GM23248 (cell line): Measurements from ENCODE around the gene DPH1. TPM values are rescaled to one million over a fixed set of nuclear protein-coding genes. Genes with fewer than 3 reads are reported as not detected.

Source experiments
- DNase-seq: peaks from one replicate; pipeline ENCODE4 v3.0.0-alpha.2; 2015
- H2AFZ ChIP-seq: fragments of 200-600 bp; sonication (generic); 2 replicates; pipeline ENCODE4 v1.6.1; 2016; ENCODE audit warnings: antibody characterized with exemption
- H3F3A ChIP-seq: fragments of 200-600 bp; sonication (generic); 2 replicates; pipeline ENCODE4 v1.6.1; 2016; ENCODE audit warnings: mild to moderate bottlenecking, antibody characterized with exemption, mixed run types; ENCODE audit not compliant: insufficient read depth
- H3K27ac ChIP-seq: fragments of 200-600 bp; sonication (generic); 2 replicates; pipeline ENCODE4 v1.5.1; 2016; ENCODE audit warnings: mild to moderate bottlenecking
- H3K27me3 ChIP-seq: fragments of 200-600 bp; sonication (generic); replicated peaks from 2 replicates; pipeline ENCODE4 v1.6.1; 2016; ENCODE audit warnings: mild to moderate bottlenecking; ENCODE audit not compliant: insufficient read depth
- H3K36me3 ChIP-seq: fragments of 200-600 bp; sonication (generic); 2 replicates; pipeline ENCODE4 v1.6.1; 2016; ENCODE audit warnings: low read depth, mild to moderate bottlenecking
- H3K4me1 ChIP-seq: fragments of 200-600 bp; sonication (generic); 2 replicates; pipeline ENCODE4 v1.6.1; 2016; ENCODE audit warnings: mild to moderate bottlenecking; ENCODE audit not compliant: insufficient read depth
- H3K4me2 ChIP-seq: fragments of 200-600 bp; sonication (generic); one replicate; pipeline ENCODE4 v1.6.1; 2016; ENCODE audit warnings: mild to moderate bottlenecking; ENCODE audit not compliant: unreplicated experiment
- H3K4me3 ChIP-seq: fragments of 200-600 bp; sonication (generic); 2 replicates; pipeline ENCODE4 v1.5.1; 2016; ENCODE audit warnings: mild to moderate bottlenecking
- H3K79me2 ChIP-seq: fragments of 200-600 bp; sonication (generic); 2 replicates; pipeline ENCODE4 v1.6.1; 2016; ENCODE audit warnings: mild to moderate bottlenecking; ENCODE audit not compliant: insufficient read depth
- H3K9ac ChIP-seq: fragments of 200-600 bp; sonication (generic); 2 replicates; pipeline ENCODE4 v1.6.1; 2016; ENCODE audit warnings: mild to moderate bottlenecking
- H3K9me2 ChIP-seq: fragments of 200-600 bp; sonication (generic); 2 replicates; pipeline ENCODE4 v1.6.1; 2016; ENCODE audit warnings: mixed run types, mild to moderate bottlenecking, moderate library complexity; ENCODE audit not compliant: insufficient read depth
- H3K9me3 ChIP-seq: fragments of 200-600 bp; sonication (generic); one replicate; pipeline ENCODE4 v1.6.1; 2017; ENCODE audit warnings: low read depth
- H4K20me1 ChIP-seq: fragments of 200-600 bp; sonication (generic); 2 replicates; pipeline ENCODE4 v1.6.0; 2016; ENCODE audit not compliant: insufficient read depth
- EZH2 ChIP-seq: fragments of 200-600 bp; sonication (generic); IDR thresholded peaks from 2 replicates; pipeline ENCODE4 v1.6.1; 2018; ENCODE audit warnings: antibody characterized with exemption, mild to moderate bottlenecking; ENCODE audit not compliant: insufficient read depth, poor library complexity, severe bottlenecking
- EZH2phosphoT487 ChIP-seq: fragments of 200-600 bp; sonication (generic); IDR thresholded peaks from 2 replicates; pipeline ENCODE4 v1.6.1; 2018; ENCODE audit warnings: antibody characterized with exemption, moderate library complexity, mild to moderate bottlenecking, low read depth; ENCODE audit not compliant: insufficient read depth
- WGBS, 2 experiments: methylation state at CpG; one replicate each; pipeline ENCODE4 v1.1.6; 2015 to 2017; ENCODE audit warnings: low lambda C conversion rate in 2 of 2, low coverage in 1 of 2; ENCODE audit errors: missing lambda C conversion rate in 2 of 2; 5-methylcytosine and 5-hydroxymethylcytosine counted together
- in situ Hi-C: fragments of 300-500 bp; cut with MboI; formaldehyde crosslinking; loops from 2 replicates; pipeline ENCODE4 v1.15.0; 2020
- polyA plus RNA-seq: library from polyadenylated mRNA; unstranded; fragments of >200 nt; fragmentation: Nextera tagmentation; extraction: Ambion mirVana; gene quantifications from 2 replicates; pipeline ENCODE4 v1.2.1, GENCODE V29; 2016
- total RNA-seq: library from RNA; depleted of rRNA; stranded (reverse); fragments of >200 nt; shearing (Covaris generic); gene quantifications from 2 replicates; pipeline ENCODE4 v1.2.3, GENCODE V29; 2014

The DPH1 gene
- total and polyA plus RNA-seq, 2 experiments from 2014 or later = 41.2 to 58.1 TPM

- Histone ChIP-seq H3K4me3 (0 out of 2 replicates have a peak overlapping the region, but pooled peaks have one; percentile 1), H3K9me3 (no peaks in the 10 kb centered on the region), H3K9ac (peak overlapping the region; percentile 81), H3K36me3 (no peaks in the 10 kb centered on the region), H3K9me2 (no peaks in the 10 kb centered on the region), H4K20me1 (no peaks in the 10 kb centered on the region), H3K27me3 (no peaks in the 10 kb centered on the region), H3K4me2 (peak overlapping the region; percentile 46), H3K79me2 (no peaks in the 10 kb centered on the region), H3K27ac (peak overlapping the region; percentile 96), H3K4me1 (peaks cover 65% of the 10 kb centered on the region), H3F3A (peaks cover 56% of the 10 kb centered on the region), H2AFZ (no peak overlapping the region)
- peak; percentile 78 for DNase-seq
- 10% methylated on average over 13 of the region's 13 CpGs for WGBS, 2 experiments
- no peak for TF ChIP-seq EZH2
- in situ Hi-C loops = loop anchor here (10.0 kb wide), 1 partner anchor 150 kb away; no protein-coding TSS in a partner anchor
Observed at GRCh38 chr17:2084766-2085647, 55.1 kb downstream of the DPH1 start.

GRCh38 chr17:2085648-2085949 is 55.6 kb downstream of the DPH1 start:
- WGBS, 2 experiments = 14 to 20% methylated on average over 5 of the region's 5 CpGs
- Histone ChIP-seq H3F3A (peaks cover 61% of the 10 kb centered on the region), H3K4me3 (no peak overlapping the region), H3K9me3 (no peaks in the 10 kb centered on the region), H2AFZ (no peak overlapping the region), H3K27ac (peak overlapping the region; percentile 96), H3K4me2 (no peak overlapping the region), H3K4me1 (peaks cover 71% of the 10 kb centered on the region), H3K36me3 (no peaks in the 10 kb centered on the region), H3K9me2 (no peaks in the 10 kb centered on the region), H3K27me3 (no peaks in the 10 kb centered on the region), H4K20me1 (no peaks in the 10 kb centered on the region), H3K79me2 (no peaks in the 10 kb centered on the region), H3K9ac (peak overlapping the region; percentile 81)
- peak; percentile 76 for DNase-seq
- TF ChIP-seq EZH2phosphoT487 (no peak), EZH2 (no peak)
- in situ Hi-C loops = loop anchor here (10.0 kb wide), 1 partner anchor 149 kb away; no protein-coding TSS in a partner anchor

GRCh38 chr17:2086306-2086705 is 56.4 kb downstream of the DPH1 start:
- H3K36me3 ChIP-seq = no peaks in the 10 kb centered on the region
- no peak overlapping the region for H3K4me2 ChIP-seq
- in situ Hi-C loops = loop anchor here (10.0 kb wide), 1 partner anchor 148 kb away; no protein-coding TSS in a partner anchor
- H3K9me3 ChIP-seq = no peaks in the 10 kb centered on the region
- DNase-seq = no peak
- H2AFZ ChIP-seq = no peak overlapping the region
- H3K27me3 ChIP-seq = no peaks in the 10 kb centered on the region
- peaks cover 70% of the 10 kb centered on the region for H3K4me1 ChIP-seq
- H3K79me2 ChIP-seq = no peaks in the 10 kb centered on the region
- WGBS, 2 experiments = 81 to 98% methylated on average over 3 of the region's 3 CpGs
- H4K20me1 ChIP-seq = no peaks in the 10 kb centered on the region
- H3K4me3 ChIP-seq = no peak overlapping the region
- peak overlapping the region; percentile 96; the same call in 1 of the 2 replicates for H3K27ac ChIP-seq
- no peak overlapping the region for H3K9ac ChIP-seq
- peaks cover 58% of the 10 kb centered on the region for H3F3A ChIP-seq
- no peaks in the 10 kb centered on the region for H3K9me2 ChIP-seq
- TF ChIP-seq EZH2 = no peak
- no peak for TF ChIP-seq EZH2phosphoT487

- in situ Hi-C loops = loop anchor here (10.0 kb wide), 1 partner anchor 147 kb away; no protein-coding TSS in a partner anchor
- Histone ChIP-seq H3K4me2 (no peak overlapping the region), H3F3A (peaks cover 56% of the 10 kb centered on the region), H3K9ac (no peak overlapping the region), H3K79me2 (peaks cover 7% of the 10 kb centered on the region; the same call in 1 of the 2 replicates), H3K9me3 (no peaks in the 10 kb centered on the region), H3K27ac (no peak overlapping the region), H3K27me3 (no peaks in the 10 kb centered on the region), H2AFZ (no peak overlapping the region), H3K4me1 (peaks cover 56% of the 10 kb centered on the region), H3K9me2 (no peaks in the 10 kb centered on the region), H3K4me3 (no peak overlapping the region), H4K20me1 (no peaks in the 10 kb centered on the region), H3K36me3 (no peaks in the 10 kb centered on the region)
- WGBS, 2 experiments = 65 to 70% methylated on average over 10 of the region's 10 CpGs
- no peak for TF ChIP-seq EZH2phosphoT487
- TF ChIP-seq EZH2 = no peak
- DNase-seq = peak; percentile 54
Observed at GRCh38 chr17:2087597-2088211, 57.8 kb downstream of the DPH1 start.
